VCaP (cell line): Measurements from ENCODE around the gene GNA12.
"Not testable (repeated sequence)": the region's sequence is repeated elsewhere in the genome, so short reads cannot be mapped to it uniquely, and the experiment has no call there.

Experiments used
- H3K27ac ChIP-seq: fragments of 450-650 bp; 2 replicates; pipeline ENCODE4 v1.5.1; 2017
- CTCF ChIP-seq: fragments of 450-650 bp; conservative IDR thresholded peaks from 2 replicates; pipeline ENCODE4 v1.5.1; 2017; ENCODE audit warnings: mild to moderate bottlenecking, moderate library complexity

GNA12 gene

GRCh38 chr7:2692543-2692942 is 151.6 kb downstream of the GNA12 start:
- H3K27ac ChIP-seq = no peak overlapping the region
- TF ChIP-seq CTCF = no peak

GRCh38 chr7:2691932-2692439 is 152.1 kb downstream of the GNA12 start:
- H3K27ac ChIP-seq = not testable (repeated sequence)

- no peak overlapping the region for H3K27ac ChIP-seq
- TF ChIP-seq CTCF = no peak
Measured at GRCh38 chr7:2691011-2691707, 152.9 kb downstream of the GNA12 start.

GRCh38 chr7:2689951-2690705 is 154.0 kb downstream of the GNA12 start:
- TF ChIP-seq CTCF = no peak
- no peak overlapping the region for H3K27ac ChIP-seq

- H3K27ac ChIP-seq = no peak overlapping the region
- TF ChIP-seq CTCF = no peak
Measured at GRCh38 chr7:2689343-2689847, 154.7 kb downstream of the GNA12 start.

GRCh38 chr7:2688409-2689342 is 155.4 kb downstream of the GNA12 start:
- no peak overlapping the region; the same call in 1 of the 2 replicates for H3K27ac ChIP-seq

More at GRCh38 chr7:2688409-2689342, 155.4 kb downstream of the GNA12 start:
- TF ChIP-seq CTCF = no peak
